Vagina (tissue), 2 donors: ENCODE measurements around the gene COL11A1. TPM values are rescaled to one million over a fixed set of nuclear protein-coding genes. Genes with fewer than 3 reads are reported as not detected.

Experiments used
- DNase-seq, 2 donors: peaks; one replicate each; pipeline ENCODE4 v3.0.0-alpha.2; 2017; ENCODE audit errors: extremely low spot score in 2 of 2
- H3K27ac ChIP-seq: fragments of 200-600 bp; sonication (generic); one replicate; pipeline ENCODE4 v1.5.1; 2019
- H3K27me3 ChIP-seq: fragments of 200-600 bp; sonication (generic); one replicate; pipeline ENCODE4 v1.5.1; 2019
- H3K36me3 ChIP-seq, 2 donors: fragments of 200-600 bp; sonication (generic); one replicate each; pipeline ENCODE4 v1.5.1; 2017 to 2019
- H3K4me1 ChIP-seq: fragments of 200-600 bp; sonication (generic); one replicate; pipeline ENCODE4 v1.5.1; 2019
- H3K4me3 ChIP-seq, 2 donors: fragments of 200-600 bp; sonication (generic); 1 replicate in 1 of 2; 2 replicates in 1 of 2; pipeline ENCODE4 v1.5.1; 2016 to 2019
- H3K9me3 ChIP-seq: fragments of 200-600 bp; sonication (generic); one replicate; pipeline ENCODE4 v1.5.1; 2019
- CTCF ChIP-seq, 3 experiments: fragments of 450-650 bp in 2 of 3; fragments of 200-600 bp in 1 of 3; sonication (generic) in 1 of 3; IDR thresholded peaks; one replicate each; pipeline ENCODE4 v1.5.1; 2017 to 2019; ENCODE audit warnings: antibody characterized with exemption in 3 of 3, mild to moderate bottlenecking in 2 of 3, moderate library complexity in 2 of 3
- POLR2A ChIP-seq, 2 donors: fragments of 450-650 bp; IDR thresholded peaks; one replicate each; pipeline ENCODE4 v1.6.1; 2017; ENCODE audit warnings: antibody characterized with exemption in 2 of 2, mild to moderate bottlenecking in 2 of 2, moderate library complexity in 2 of 2
- POLR2AphosphoS5 ChIP-seq, 2 donors: sonication (generic); formaldehyde crosslinking; IDR thresholded peaks; one replicate each; pipeline ENCODE4 v1.9.0; 2017; ENCODE audit warnings: antibody characterized with exemption in 2 of 2, mild to moderate bottlenecking in 2 of 2, low read depth in 1 of 2; ENCODE audit not compliant: insufficient read depth in 1 of 2
- intact Hi-C: fragments of 100-400 bp; cut with DNase I; formaldehyde crosslinking; loops from one replicate; pipeline ENCODE4 v1.15.1; 2023
- total RNA-seq: library from RNA; depleted of rRNA; stranded (reverse); fragments of >200 nt; gene quantifications from one replicate; pipeline ENCODE4 v1.2.3, GENCODE V29; 2016

The COL11A1 gene
- total RNA-seq, 1 donor from 2014 or later = not detected

GRCh38 chr1:102886638-102887037, 221.7 kb downstream of the COL11A1 start:
- Histone ChIP-seq H3K9me3 (no peaks in the 10 kb centered on the region), H3K27me3 (no peaks in the 10 kb centered on the region)
- intact Hi-C loops = no loop called here

GRCh38 chr1:102884238-102884637, 224.1 kb downstream of the COL11A1 start:
- H3K27me3 ChIP-seq = no peaks in the 10 kb centered on the region
- no peaks in the 10 kb centered on the region for H3K4me1 ChIP-seq
- H3K9me3 ChIP-seq = no peaks in the 10 kb centered on the region
- DNase-seq = no peak
- H3K27ac ChIP-seq = no peak overlapping the region
- H3K36me3 ChIP-seq = no peaks in the 10 kb centered on the region
- no peak overlapping the region for H3K4me3 ChIP-seq
- TF ChIP-seq POLR2A (IDR thresholded peaks at IDR 0.05) = no peak
- no peak for TF ChIP-seq POLR2AphosphoS5 (IDR thresholded peaks at IDR 0.05; ENCODE audit: insufficient read depth in 1 of 2, low read depth in 1 of 2)
- TF ChIP-seq CTCF (IDR thresholded peaks at IDR 0.05) = no peak
- intact Hi-C loops = no loop called here

More at GRCh38 chr1:102886638-102887037, 221.7 kb downstream of the COL11A1 start:
- no peak for TF ChIP-seq CTCF (IDR thresholded peaks at IDR 0.05)
- no peak for TF ChIP-seq POLR2AphosphoS5 (IDR thresholded peaks at IDR 0.05; ENCODE audit: insufficient read depth in 1 of 2, low read depth in 1 of 2)
- no peak for TF ChIP-seq POLR2A (IDR thresholded peaks at IDR 0.05)
- Histone ChIP-seq H3K36me3 (no peaks in the 10 kb centered on the region), H3K4me3 (no peak overlapping the region), H3K4me1 (no peaks in the 10 kb centered on the region), H3K27ac (no peak overlapping the region)
- DNase-seq = no peak

GRCh38 chr1:102879439-102879993, 228.8 kb downstream of the COL11A1 start:
- intact Hi-C loops = no loop called here
- Histone ChIP-seq H3K27me3 (no peaks in the 10 kb centered on the region), H3K9me3 (no peaks in the 10 kb centered on the region), H3K36me3 (no peaks in the 10 kb centered on the region), H3K4me3 (no peak overlapping the region), H3K4me1 (no peaks in the 10 kb centered on the region), H3K27ac (no peak overlapping the region)
- TF ChIP-seq POLR2A (IDR thresholded peaks at IDR 0.05) = no peak
- no peak for TF ChIP-seq POLR2AphosphoS5 (IDR thresholded peaks at IDR 0.05; ENCODE audit: insufficient read depth in 1 of 2, low read depth in 1 of 2)
- TF ChIP-seq CTCF (IDR thresholded peaks at IDR 0.05) = no peak
- DNase-seq = no peak

GRCh38 chr1:102875756-102876155, 232.6 kb downstream of the COL11A1 start:
- H3K27ac ChIP-seq = no peak overlapping the region
- no peak overlapping the region for H3K4me3 ChIP-seq
- H3K4me1 ChIP-seq = no peaks in the 10 kb centered on the region
- no peak for TF ChIP-seq CTCF (IDR thresholded peaks at IDR 0.05)
- TF ChIP-seq POLR2A (IDR thresholded peaks at IDR 0.05) = no peak
- TF ChIP-seq POLR2AphosphoS5 (IDR thresholded peaks at IDR 0.05; ENCODE audit: insufficient read depth in 1 of 2, low read depth in 1 of 2) = no peak
- no peak for DNase-seq
- H3K27me3 ChIP-seq = no peaks in the 10 kb centered on the region
- intact Hi-C loops = no loop called here
- H3K36me3 ChIP-seq = no peaks in the 10 kb centered on the region
- no peaks in the 10 kb centered on the region for H3K9me3 ChIP-seq

GRCh38 chr1:102872526-102872925, 235.8 kb downstream of the COL11A1 start:
- no peaks in the 10 kb centered on the region for H3K9me3 ChIP-seq
- intact Hi-C loops = no loop called here
- TF ChIP-seq CTCF (IDR thresholded peaks at IDR 0.05) (no peak), POLR2AphosphoS5 (IDR thresholded peaks at IDR 0.05; ENCODE audit: insufficient read depth in 1 of 2, low read depth in 1 of 2) (no peak), POLR2A (IDR thresholded peaks at IDR 0.05) (no peak)
- no peak overlapping the region for H3K4me3 ChIP-seq
- H3K27me3 ChIP-seq = no peaks in the 10 kb centered on the region
- no peak overlapping the region for H3K27ac ChIP-seq
- no peaks in the 10 kb centered on the region for H3K36me3 ChIP-seq
- DNase-seq = no peak
- no peaks in the 10 kb centered on the region for H3K4me1 ChIP-seq
